PFSK-1 (cell line): ENCODE results near the gene STARD13.

Experiments used
- FOXP2 ChIP-seq: optimal IDR thresholded peaks from 2 replicates; pipeline ENCODE3; 2011; ENCODE audit warnings: borderline replicate concordance, control low read depth, inconsistent platforms; ENCODE audit not compliant: insufficient read depth; ENCODE audit errors: extremely low read length, extremely low read depth
- POLR2AphosphoS5 ChIP-seq: IDR thresholded peaks from 2 replicates; pipeline ENCODE4 v1.6.1; 2012; ENCODE audit warnings: low read depth, mild to moderate bottlenecking, control low read depth, low read length, moderate library complexity
- SIN3A ChIP-seq: IDR thresholded peaks from 2 replicates; pipeline ENCODE4 v1.6.1; 2012; ENCODE audit warnings: mild to moderate bottlenecking, low read length, moderate library complexity, borderline replicate concordance; ENCODE audit not compliant: insufficient read depth
- TAF1 ChIP-seq: IDR thresholded peaks from 2 replicates; pipeline ENCODE4 v1.6.1; 2012; ENCODE audit warnings: low read length, control low read depth, borderline replicate concordance; ENCODE audit not compliant: insufficient read depth
- TF ChIP-seq, protein P1 (sequence below), 2 experiments: IDR thresholded peaks; 2 replicates each; pipeline versions ENCODE4 v1.6.1 to v1.8.0; 2011 to 2012; ENCODE audit warnings: low read depth in 2 of 2, low read length in 2 of 2, control low read depth in 1 of 2, inconsistent platforms in 1 of 2, mild to moderate bottlenecking in 1 of 2, moderate library complexity in 1 of 2; ENCODE audit not compliant: insufficient read depth in 1 of 2

The STARD13 gene

DNA sequence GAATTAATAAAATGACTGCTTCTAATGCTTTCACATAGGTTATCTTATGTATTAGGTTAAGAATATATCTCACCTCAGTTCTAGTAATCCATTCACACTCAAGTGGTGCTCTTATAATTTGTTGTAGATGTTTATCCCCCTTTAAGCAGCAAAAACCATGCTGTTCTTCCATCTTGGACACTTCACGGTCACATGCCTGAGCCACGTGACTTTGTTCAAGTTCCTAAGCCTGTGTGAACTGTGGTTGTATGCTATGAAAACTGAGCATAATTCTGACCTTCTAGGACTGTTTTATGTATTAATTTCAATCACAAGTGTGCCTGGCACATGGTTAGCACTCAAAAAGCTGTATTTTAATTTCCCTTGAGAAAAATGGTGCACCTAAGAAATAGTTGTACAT is 41.2 kb upstream of the STARD13 start:
- no peak for TF ChIP-seq SIN3A
- no peak for TF ChIP-seq POLR2AphosphoS5
- no peak for TF ChIP-seq TAF1
- TF ChIP-seq FOXP2 = no peak
- TF ChIP-seq, protein P1, sequence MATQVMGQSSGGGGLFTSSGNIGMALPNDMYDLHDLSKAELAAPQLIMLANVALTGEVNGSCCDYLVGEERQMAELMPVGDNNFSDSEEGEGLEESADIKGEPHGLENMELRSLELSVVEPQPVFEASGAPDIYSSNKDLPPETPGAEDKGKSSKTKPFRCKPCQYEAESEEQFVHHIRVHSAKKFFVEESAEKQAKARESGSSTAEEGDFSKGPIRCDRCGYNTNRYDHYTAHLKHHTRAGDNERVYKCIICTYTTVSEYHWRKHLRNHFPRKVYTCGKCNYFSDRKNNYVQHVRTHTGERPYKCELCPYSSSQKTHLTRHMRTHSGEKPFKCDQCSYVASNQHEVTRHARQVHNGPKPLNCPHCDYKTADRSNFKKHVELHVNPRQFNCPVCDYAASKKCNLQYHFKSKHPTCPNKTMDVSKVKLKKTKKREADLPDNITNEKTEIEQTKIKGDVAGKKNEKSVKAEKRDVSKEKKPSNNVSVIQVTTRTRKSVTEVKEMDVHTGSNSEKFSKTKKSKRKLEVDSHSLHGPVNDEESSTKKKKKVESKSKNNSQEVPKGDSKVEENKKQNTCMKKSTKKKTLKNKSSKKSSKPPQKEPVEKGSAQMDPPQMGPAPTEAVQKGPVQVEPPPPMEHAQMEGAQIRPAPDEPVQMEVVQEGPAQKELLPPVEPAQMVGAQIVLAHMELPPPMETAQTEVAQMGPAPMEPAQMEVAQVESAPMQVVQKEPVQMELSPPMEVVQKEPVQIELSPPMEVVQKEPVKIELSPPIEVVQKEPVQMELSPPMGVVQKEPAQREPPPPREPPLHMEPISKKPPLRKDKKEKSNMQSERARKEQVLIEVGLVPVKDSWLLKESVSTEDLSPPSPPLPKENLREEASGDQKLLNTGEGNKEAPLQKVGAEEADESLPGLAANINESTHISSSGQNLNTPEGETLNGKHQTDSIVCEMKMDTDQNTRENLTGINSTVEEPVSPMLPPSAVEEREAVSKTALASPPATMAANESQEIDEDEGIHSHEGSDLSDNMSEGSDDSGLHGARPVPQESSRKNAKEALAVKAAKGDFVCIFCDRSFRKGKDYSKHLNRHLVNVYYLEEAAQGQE (IDR thresholded peaks at IDR 0.05; ENCODE audit: insufficient read depth in 1 of 2, low read depth in 2 of 2, low read length in 2 of 2) = no peak

DNA sequence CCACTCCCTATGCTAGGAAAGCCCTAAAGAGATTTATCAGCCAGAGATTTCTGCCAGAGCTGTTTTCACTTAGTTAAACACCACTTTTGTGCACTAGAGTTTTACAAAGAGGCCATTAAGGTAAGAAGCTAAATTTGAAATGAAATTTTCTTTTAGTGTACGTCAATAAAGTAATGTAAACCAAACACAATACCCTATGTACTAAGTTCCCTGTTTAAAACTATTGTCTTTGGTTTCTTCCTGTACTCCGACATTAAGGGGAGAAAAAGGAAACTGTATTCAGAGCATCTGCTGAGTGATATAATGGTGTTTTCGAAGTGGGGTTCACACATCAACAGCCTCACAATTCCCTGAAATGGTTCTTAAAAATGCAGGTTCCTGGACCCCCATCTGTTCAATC is 40.7 kb upstream of the STARD13 start:
- TF ChIP-seq POLR2AphosphoS5 (no peak), FOXP2 (no peak)

DNA sequence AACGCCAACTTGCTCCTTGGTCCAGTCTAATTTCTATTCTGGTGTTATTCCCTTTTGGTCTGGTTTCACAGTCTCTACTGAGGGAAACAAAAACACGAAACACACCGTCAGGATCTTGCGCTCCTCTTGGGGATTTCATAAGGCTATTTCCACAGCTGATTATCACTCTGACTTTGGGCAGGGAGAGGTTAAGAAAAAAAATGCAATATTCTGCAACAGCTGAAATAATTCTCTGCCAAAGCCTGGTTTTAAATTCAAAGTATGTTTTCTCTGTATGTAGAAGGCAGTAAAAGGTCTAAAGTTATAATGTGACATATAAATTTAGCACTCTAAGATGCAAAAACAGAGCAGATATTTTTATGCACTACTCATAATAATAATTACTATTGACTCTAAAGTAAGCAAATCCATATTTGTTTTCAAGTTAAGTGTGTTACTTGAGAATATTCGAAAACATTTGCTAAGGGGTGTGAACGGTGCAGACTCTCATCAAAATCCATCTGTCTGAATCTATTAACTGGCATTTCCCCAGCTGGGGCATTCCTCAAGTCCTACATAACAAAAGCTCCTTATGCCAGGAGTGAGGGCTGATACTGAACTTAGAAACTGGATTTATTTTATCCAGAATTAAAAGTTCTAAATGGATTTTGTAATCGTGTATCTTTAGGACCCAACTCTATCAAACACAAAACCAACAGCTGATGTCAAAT is 38.4 kb upstream of the STARD13 start:
- TF ChIP-seq SIN3A (no peak), FOXP2 (no peak), TAF1 (no peak)
- TF ChIP-seq, protein P1 (IDR thresholded peaks at IDR 0.05; ENCODE audit: insufficient read depth in 1 of 2, low read depth in 2 of 2, low read length in 2 of 2) = no peak

DNA sequence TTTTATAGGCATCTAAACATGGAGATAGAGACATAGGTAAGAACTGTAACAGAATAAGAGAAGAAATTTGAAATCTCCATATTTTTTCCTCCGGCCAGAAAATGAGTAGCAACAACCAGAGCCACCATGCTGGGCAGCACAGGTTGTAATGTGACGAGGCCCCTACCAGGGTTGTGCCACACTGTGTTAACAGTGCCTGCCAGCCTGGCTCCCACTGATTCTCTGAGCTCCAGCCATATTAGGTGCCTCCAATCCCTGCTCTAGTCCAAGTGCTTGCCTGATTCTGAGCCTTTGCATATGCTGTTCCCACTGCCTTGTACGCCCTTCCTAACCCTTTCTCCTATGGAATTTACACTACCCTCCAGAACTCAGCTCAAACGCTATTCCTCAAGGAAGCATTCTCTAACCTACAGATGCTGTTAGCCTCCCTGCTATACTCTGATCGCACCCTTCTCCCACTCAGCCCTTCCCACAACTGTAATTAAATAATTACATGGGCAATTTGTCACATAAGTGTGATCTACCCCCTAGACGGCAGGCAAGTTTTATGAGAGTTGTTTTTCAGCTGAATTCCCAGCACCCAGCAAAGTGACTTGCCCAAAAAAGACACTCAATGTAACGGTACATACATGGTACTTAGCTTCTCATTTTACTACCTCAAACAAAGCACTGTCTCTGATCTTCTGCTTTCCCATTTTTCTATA is 37.6 kb upstream of the STARD13 start:
- no peak for TF ChIP-seq TAF1
- TF ChIP-seq, protein P1 (IDR thresholded peaks at IDR 0.05; ENCODE audit: insufficient read depth in 1 of 2, low read depth in 2 of 2, low read length in 2 of 2) = no peak
- TF ChIP-seq SIN3A = no peak
- TF ChIP-seq FOXP2 = no peak
- TF ChIP-seq POLR2AphosphoS5 = no peak

DNA sequence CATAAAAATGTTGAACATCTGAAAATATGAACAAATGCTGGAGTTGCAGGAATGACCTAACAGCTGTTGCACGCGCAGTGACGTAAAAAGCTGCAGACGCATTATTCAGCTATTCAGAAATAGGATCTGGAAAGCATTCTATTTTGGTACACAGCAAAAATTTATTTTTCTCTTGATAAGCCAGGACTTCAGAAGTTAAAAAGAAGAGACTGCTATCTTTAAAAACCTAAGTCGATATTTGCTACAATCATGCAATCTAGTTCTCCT is 36.9 kb upstream of the STARD13 start:
- TF ChIP-seq POLR2AphosphoS5 (no peak), TAF1 (no peak), SIN3A (no peak), FOXP2 (no peak)

DNA sequence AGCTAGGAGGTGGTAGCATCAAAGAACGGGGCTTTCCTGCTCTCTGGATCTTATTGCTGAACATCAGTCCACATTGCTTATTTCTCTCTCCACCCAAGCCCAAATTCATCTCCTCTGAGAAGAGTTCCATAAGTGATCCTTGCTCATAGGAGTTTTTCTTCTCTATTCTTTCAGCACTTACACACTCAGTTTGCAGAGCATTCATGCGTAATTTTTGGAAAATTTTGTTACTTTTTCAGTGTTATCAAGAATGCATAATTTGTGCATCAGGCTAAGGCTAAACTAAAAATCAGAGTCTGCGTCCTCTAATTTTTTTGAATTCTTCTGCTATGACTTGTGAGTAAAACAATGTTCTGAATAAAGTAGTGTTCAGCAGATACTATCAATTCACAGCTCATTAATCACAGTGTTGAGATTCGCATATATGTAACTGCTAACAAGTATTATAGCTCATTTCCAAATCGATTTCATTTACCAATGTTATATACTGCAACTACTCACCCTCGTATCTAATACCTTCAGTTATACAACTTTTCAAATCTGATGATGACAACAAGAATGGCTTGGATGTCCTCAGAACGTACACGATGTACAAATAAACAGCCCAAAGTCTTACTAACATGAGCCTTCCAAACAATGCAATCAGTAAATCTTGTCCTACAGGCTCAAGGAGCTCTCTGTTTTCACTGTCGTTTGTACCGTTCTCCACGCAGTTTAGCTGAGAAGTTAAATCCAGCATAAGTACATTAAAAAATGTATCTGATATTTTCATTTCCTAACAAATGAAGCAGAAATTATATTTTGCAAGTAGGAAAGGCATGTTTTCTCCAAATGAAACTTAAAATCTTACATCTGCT is 36.4 kb upstream of the STARD13 start:
- no peak for TF ChIP-seq TAF1
